Measurements from ENCODE around the gene RIT2. TPM values are rescaled to one million over a fixed set of nuclear protein-coding genes. Genes with fewer than 3 reads are reported as not detected.
"Not testable (repeated sequence)": the region's sequence is repeated elsewhere in the genome, so short reads cannot be mapped to it uniquely, and the experiment has no call there.

Gene RIT2
- total and polyA plus RNA-seq, 2 of the 4 experiments (the other 2 are of a cell fraction) = not detected

- H3K27me3 ChIP-seq (ENCODE audit: control insufficient read depth, insufficient read depth, low read length); H2BK20ac ChIP-seq (ENCODE audit: low read depth, low read length); CTCF ChIA-PET; H4K20me1 ChIP-seq (ENCODE audit: insufficient read depth, low read length); H3K4me3 ChIP-seq (ENCODE audit: insufficient read depth, low read depth, low read length); H3K4ac ChIP-seq (ENCODE audit: low read depth, low read length); H3K14ac ChIP-seq (replicated peaks; ENCODE audit: low read depth, low read length); H2AK5ac ChIP-seq (ENCODE audit: low read depth, low read length); dilution Hi-C loops (cut with HindIII; ENCODE audit: low sequenced_read_pairs, unreplicated experiment); H3K36me3 ChIP-seq (ENCODE audit: control insufficient read depth, insufficient read depth, low read length); H2BK120ac ChIP-seq (ENCODE audit: low read depth, low read length); H2BK15ac ChIP-seq (ENCODE audit: low read depth, low read length); H2AFZ ChIP-seq (replicated peaks; ENCODE audit: low read length, poor library complexity); H4K8ac ChIP-seq (ENCODE audit: low read depth in 2 of 2, low read length in 2 of 2); H3K4me1 ChIP-seq (ENCODE audit: control insufficient read depth, insufficient read depth, low read length); H3K9me3 ChIP-seq (ENCODE audit: control insufficient read depth, insufficient read depth, low read length); H3K56ac ChIP-seq (ENCODE audit: extremely low read depth, insufficient read depth, low read length); H3K4me2 ChIP-seq (ENCODE audit: low read depth, low read length); H4K91ac ChIP-seq (ENCODE audit: insufficient read depth, low read depth, low read length); H3K23ac ChIP-seq (ENCODE audit: low read depth, low read length); H3K79me1 ChIP-seq (ENCODE audit: low read depth in 1 of 2, low read length in 2 of 2); ATAC-seq (ENCODE audit: low read depth); H2AK9ac ChIP-seq (replicated peaks; ENCODE audit: low read depth, low read length, poor library complexity); H2BK5ac ChIP-seq (ENCODE audit: low read depth, low read length, poor library complexity, severe bottlenecking); DNase-seq; in situ Hi-C loops (cut with MboI; ENCODE audit: low sequenced_read_pairs); H3K18ac ChIP-seq (ENCODE audit: low read depth, low read length); H3K27ac ChIP-seq (ENCODE audit: insufficient read depth, low read length); intact Hi-C loops (cut with micrococcal nuclease); H3K9ac ChIP-seq (ENCODE audit: low read depth, low read length); BruUV-seq (replicated peaks); H3K9me1 ChIP-seq (ENCODE audit: insufficient read depth, low read length); POLR2A ChIA-PET (ENCODE audit: unreplicated experiment); H4K5ac ChIP-seq (ENCODE audit: low read depth, low read length): not testable (repeated sequence)
- WGBS, 2 experiments (ENCODE audit: extremely low coverage in 2 of 2, insufficient read length in 1 of 2) = 83 to 100% methylated on average over 1 to 2 of the region's 12 CpGs
These were observed 373.6 kb downstream of the RIT2 start for GRCh38 chr18:42741805-42742347.

GRCh38 chr18:42741299-42741698, 374.2 kb downstream of the RIT2 start:
- H3K27me3 ChIP-seq (ENCODE audit: control insufficient read depth, insufficient read depth, low read length); H2AK5ac ChIP-seq (ENCODE audit: low read depth, low read length); H3K36me3 ChIP-seq (ENCODE audit: control insufficient read depth, insufficient read depth, low read length); H4K91ac ChIP-seq (ENCODE audit: insufficient read depth, low read depth, low read length); H2BK15ac ChIP-seq (ENCODE audit: low read depth, low read length); H3K9ac ChIP-seq (ENCODE audit: low read depth, low read length); H3K18ac ChIP-seq (ENCODE audit: low read depth, low read length); H4K5ac ChIP-seq (ENCODE audit: low read depth, low read length); dilution Hi-C loops (cut with HindIII; ENCODE audit: low sequenced_read_pairs, unreplicated experiment); H3K56ac ChIP-seq (ENCODE audit: extremely low read depth, insufficient read depth, low read length); H3K4me1 ChIP-seq (ENCODE audit: control insufficient read depth, insufficient read depth, low read length); H3K79me1 ChIP-seq (ENCODE audit: low read depth in 1 of 2, low read length in 2 of 2); H4K20me1 ChIP-seq (ENCODE audit: insufficient read depth, low read length); DNase-seq; H2AFZ ChIP-seq (replicated peaks; ENCODE audit: low read length, poor library complexity); intact Hi-C loops (cut with micrococcal nuclease); H3K14ac ChIP-seq (replicated peaks; ENCODE audit: low read depth, low read length); ATAC-seq (ENCODE audit: low read depth); POLR2A ChIA-PET (ENCODE audit: unreplicated experiment); H2BK20ac ChIP-seq (ENCODE audit: low read depth, low read length); H3K4me2 ChIP-seq (ENCODE audit: low read depth, low read length); in situ Hi-C loops (cut with MboI; ENCODE audit: low sequenced_read_pairs); H2AK9ac ChIP-seq (replicated peaks; ENCODE audit: low read depth, low read length, poor library complexity); H4K8ac ChIP-seq (ENCODE audit: low read depth in 2 of 2, low read length in 2 of 2); H3K9me3 ChIP-seq (ENCODE audit: control insufficient read depth, insufficient read depth, low read length); H3K9me1 ChIP-seq (ENCODE audit: insufficient read depth, low read length); CTCF ChIA-PET; BruUV-seq (replicated peaks); H3K27ac ChIP-seq (ENCODE audit: insufficient read depth, low read length); H3K4ac ChIP-seq (ENCODE audit: low read depth, low read length); H3K23ac ChIP-seq (ENCODE audit: low read depth, low read length); H2BK120ac ChIP-seq (ENCODE audit: low read depth, low read length); H2BK5ac ChIP-seq (ENCODE audit: low read depth, low read length, poor library complexity, severe bottlenecking); H3K4me3 ChIP-seq (ENCODE audit: insufficient read depth, low read depth, low read length): not testable (repeated sequence)
- 0% methylated on average over 1 of the region's 2 CpGs; no CpG with 5 or more reads in 1 of the 2 experiments for WGBS, 2 experiments (ENCODE audit: extremely low coverage in 2 of 2, insufficient read length in 1 of 2)
